RWPE1 (cell line): ENCODE data around the gene PIK3C2B.

Experiments
- CTCF ChIA-PET: fragments of 350-600 bp; sonication (Branson Sonifier 250); formaldehyde crosslinking; extraction: SDS; loops from one replicate; lab custom pipeline; 2021; lab: Yijun Ruan, JAX
- POLR2A ChIA-PET: fragments of 400-600 bp; formaldehyde crosslinking; extraction: SDS; loops from one replicate; lab custom pipeline; 2020; ENCODE audit warnings: antibody characterized with exemption; ENCODE audit not compliant: low non-redundant PET; lab: Yijun Ruan, JAX
- DNase-seq: peaks from one replicate; pipeline ENCODE4 v3.0.0; 2012; ENCODE audit warnings: low spot score
- H3K27ac ChIP-seq: fragments of 450-650 bp; 2 replicates; pipeline ENCODE4 v1.5.1; 2017
- CTCF ChIP-seq: fragments of 450-650 bp; conservative IDR thresholded peaks from 2 replicates; pipeline ENCODE4 v1.5.1; 2017; ENCODE audit warnings: low read depth, mild to moderate bottlenecking

Gene PIK3C2B

GRCh38 chr1:204483791-204484190 lies 10.8 kb downstream of the PIK3C2B start:
- POLR2A ChIA-PET, result no interaction called here
- TF ChIP-seq CTCF, result no peak
- H3K27ac ChIP-seq, result no peak overlapping the region
- no peak for DNase-seq
- CTCF ChIA-PET, result interaction anchor here (0.6 to 1.3 kb wide), 3 partner anchors 10 to 48 kb away, joined by 3 to 4 read pairs (median 3); partner anchors contain the start of gene PIK3C2B

- ChIA-PET CTCF (interaction anchor here (0.6 to 3.9 kb wide), 4 partner anchors 8 to 188 kb away, joined by 3 to 37 read pairs (median 10); partner anchors contain the start of gene PIK3C2B), POLR2A (interaction anchor here (0.6 to 1.8 kb wide), 2 partner anchors 14 to 67 kb away, joined by 3 to 10 read pairs; partner anchors contain the start of gene PIK3C2B)
- no peak overlapping the region for H3K27ac ChIP-seq
- no peak for TF ChIP-seq CTCF
- no peak for DNase-seq
Measured at GRCh38 chr1:204480515-204480914, 14.1 kb downstream of the PIK3C2B start.

- TF ChIP-seq CTCF, result no peak
- POLR2A ChIA-PET, result interaction anchor here (0.6 to 1.8 kb wide), 3 partner anchors 10 to 15 kb away, joined by 3 to 10 read pairs (median 3); partner anchors contain the start of gene PIK3C2B
- DNase-seq, result peak; percentile 92
- CTCF ChIA-PET, result interaction anchor here (0.6 to 3.9 kb wide), 8 partner anchors 14 to 328 kb away, joined by 3 to 37 read pairs (median 4); partner anchors contain the start of gene PIK3C2B
- H3K27ac ChIP-seq, result no peak overlapping the region
Measured at GRCh38 chr1:204479387-204480136, 15.0 kb downstream of the PIK3C2B start.

GRCh38 chr1:204478921-204479320 lies 15.7 kb downstream of the PIK3C2B start:
- H3K27ac ChIP-seq, result no peak overlapping the region
- POLR2A ChIA-PET, result interaction anchor here (0.7 to 1.8 kb wide), 2 partner anchors 13 to 15 kb away, joined by 3 to 10 read pairs; partner anchors contain the start of gene PIK3C2B
- no peak for TF ChIP-seq CTCF
- CTCF ChIA-PET, result interaction anchor here (1.0 to 3.9 kb wide), 6 partner anchors 15 to 328 kb away, joined by 3 to 37 read pairs (median 9); partner anchors contain the start of gene PIK3C2B
- no peak for DNase-seq

GRCh38 chr1:204478172-204478899 lies 16.3 kb downstream of the PIK3C2B start:
- ChIA-PET POLR2A (no interaction called here), CTCF (interaction anchor here (0.6 to 3.9 kb wide), 7 partner anchors 15 to 329 kb away, joined by 3 to 37 read pairs (median 3); partner anchors contain the start of gene PIK3C2B)
- no peak overlapping the region for H3K27ac ChIP-seq
- no peak for DNase-seq
- TF ChIP-seq CTCF, result no peak
